HG02623 (cell line): Measurements from ENCODE around the gene L3MBTL4.
"Not testable (repeated sequence)": the region's sequence is repeated elsewhere in the genome, so short reads cannot be mapped to it uniquely, and the experiment has no call there.

Experiments
- ATAC-seq: cut with Tn5 transposase; IDR thresholded peaks from one replicate; pipeline ENCODE4 v1.9.1; 2021; ENCODE audit warnings: moderate library complexity; ENCODE audit not compliant: unreplicated experiment

Gene L3MBTL4

DNA sequence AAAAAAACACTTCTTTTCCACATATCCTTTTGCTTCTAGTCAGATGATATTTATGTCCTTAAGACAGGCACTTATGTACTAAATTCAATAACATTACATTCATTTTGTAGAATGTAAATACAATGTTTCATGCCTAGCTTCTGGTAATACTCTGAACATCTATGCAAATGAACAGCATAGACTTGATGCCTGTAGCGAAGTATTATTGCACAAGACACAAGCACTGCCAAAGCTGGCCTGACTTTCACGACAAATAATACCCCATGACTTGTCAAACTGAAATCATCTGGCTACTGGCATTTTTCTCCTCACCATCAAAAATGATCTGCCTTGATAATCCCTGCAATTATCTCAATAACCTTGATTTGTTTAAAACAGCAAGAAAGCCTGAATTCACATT is 101.3 kb downstream of the L3MBTL4 start:
- no peak for ATAC-seq

- no peak for ATAC-seq
Measured at GRCh38 chr18:6311456-6312215, 103.1 kb downstream of the L3MBTL4 start.

GRCh38 chr18:6310714-6311113 is 104.0 kb downstream of the L3MBTL4 start:
- ATAC-seq, result no peak

DNA sequence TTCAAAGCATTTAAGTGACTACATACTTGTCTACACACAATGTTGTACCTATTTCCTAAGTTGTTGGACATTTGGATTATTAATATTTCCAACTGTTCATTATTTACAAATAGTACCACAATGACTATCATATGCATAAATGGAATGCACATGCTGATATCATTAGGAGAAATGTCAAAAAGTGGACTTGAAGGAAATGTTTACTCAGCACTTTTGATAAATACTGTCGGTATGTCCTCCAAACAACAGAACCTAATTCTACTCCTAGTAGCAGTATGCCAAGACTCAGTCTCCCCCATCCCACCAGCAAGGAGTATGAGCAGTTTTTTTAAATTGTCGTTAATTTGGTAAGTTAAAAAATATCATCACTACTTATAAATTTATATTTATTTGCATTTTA is 116.8 kb downstream of the L3MBTL4 start:
- ATAC-seq, result no peak

DNA sequence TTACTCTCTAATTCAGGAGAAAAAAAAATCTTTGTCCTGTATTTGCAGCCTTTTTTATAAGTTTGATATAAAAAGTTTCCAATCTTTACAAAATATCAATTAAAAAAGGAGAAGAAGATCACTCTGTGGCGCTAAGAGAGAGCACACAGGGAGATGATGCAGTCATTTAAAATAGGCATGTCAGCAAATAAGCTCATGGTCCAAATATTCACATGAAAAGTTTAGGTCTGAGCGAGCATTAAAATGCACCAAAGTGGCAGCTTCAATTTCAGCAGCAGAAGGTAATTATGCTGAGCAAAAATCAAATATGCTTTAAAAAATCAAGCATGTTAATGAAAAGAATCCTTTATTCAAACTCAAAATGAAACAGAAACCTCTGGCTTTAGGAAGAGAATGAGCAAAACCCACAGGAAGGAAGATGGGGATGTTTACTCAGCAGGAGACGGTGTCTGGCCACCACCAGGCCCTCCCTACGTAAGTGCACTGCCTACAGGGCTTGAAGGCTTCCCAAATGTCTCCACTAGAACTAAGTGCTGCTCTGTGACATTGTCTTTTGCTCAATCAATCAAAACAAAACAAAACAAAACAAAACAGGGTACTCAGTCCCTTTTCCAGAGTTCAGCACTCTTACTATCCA is 120.4 kb downstream of the L3MBTL4 start:
- no peak for ATAC-seq

DNA sequence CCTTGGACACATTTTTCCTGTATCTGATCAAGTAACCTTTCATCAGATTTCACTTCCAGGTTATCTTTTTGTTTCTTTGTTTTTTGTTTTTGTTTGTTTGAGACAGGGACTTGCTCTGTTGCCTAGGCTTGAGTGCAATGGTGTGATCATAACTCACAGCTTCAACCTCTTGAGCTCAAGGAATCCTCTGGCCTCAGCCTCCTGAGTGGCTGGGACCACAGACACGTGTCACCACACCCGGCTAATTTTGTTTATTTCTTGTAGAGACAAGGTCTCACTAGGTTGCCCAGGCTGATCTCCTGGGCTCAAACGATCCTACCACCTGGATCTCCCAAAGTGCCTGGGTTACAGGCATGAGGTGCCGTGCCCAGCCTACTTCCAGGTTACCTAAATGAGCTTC is 124.9 kb downstream of the L3MBTL4 start:
- no peak for ATAC-seq

- ATAC-seq, result no peak
Measured at GRCh38 chr18:6286585-6286984, 128.1 kb downstream of the L3MBTL4 start.

GRCh38 chr18:6284761-6285160 is 129.9 kb downstream of the L3MBTL4 start:
- no peak for ATAC-seq

- no peak for ATAC-seq
Measured at GRCh38 chr18:6284300-6284699, 130.4 kb downstream of the L3MBTL4 start.

DNA sequence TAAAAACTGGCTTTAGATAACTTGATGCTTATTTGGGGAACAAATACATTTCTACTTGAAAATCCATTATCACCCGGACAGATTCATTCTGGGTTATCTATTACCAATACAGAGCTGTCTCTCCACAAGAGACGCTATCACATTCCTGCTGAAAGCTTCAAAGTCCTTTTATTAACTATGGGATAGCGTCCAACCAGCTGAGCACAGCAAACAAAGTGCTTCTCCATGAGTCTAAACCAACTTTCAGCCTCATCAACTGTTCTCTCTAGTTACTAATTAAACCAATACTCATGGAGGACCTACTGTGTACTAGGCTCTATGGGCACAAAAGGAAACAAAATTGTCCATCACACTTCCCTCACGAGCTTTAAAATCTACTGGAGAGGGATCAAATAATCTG is 132.8 kb downstream of the L3MBTL4 start:
- ATAC-seq, result no peak

DNA sequence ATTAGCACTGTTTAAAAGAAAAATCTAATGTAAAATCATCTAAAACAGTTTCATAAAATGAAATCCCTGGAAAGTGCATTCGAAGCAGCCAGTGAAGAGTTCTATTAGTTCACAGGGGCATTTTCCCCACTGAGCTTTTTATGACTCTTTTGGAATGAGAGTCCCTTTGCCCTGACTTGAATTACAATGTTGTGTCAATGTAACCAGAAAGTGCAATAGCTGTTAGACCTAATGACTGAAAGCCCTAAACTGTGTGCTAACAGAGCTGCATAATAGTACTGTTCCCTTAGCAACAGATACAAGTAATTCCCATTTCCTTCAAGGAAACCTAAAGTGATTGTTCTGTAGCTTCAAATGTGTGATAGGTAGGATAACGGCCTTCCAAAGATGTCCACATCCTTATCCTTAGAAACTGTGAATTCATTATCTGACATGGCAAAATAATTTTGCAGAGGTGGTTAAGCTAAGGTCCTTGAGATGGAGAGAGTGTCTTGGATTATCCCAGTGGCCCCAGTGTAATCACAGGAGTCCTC is 134.4 kb downstream of the L3MBTL4 start:
- no peak for ATAC-seq

GRCh38 chr18:6279308-6279707 is 135.4 kb downstream of the L3MBTL4 start:
- ATAC-seq, result no peak

- no peak for ATAC-seq
Measured at GRCh38 chr18:6273423-6273822, 141.3 kb downstream of the L3MBTL4 start.

GRCh38 chr18:6272144-6272543 is 142.6 kb downstream of the L3MBTL4 start:
- ATAC-seq, result not testable (repeated sequence)

GRCh38 chr18:6271585-6271984 is 143.1 kb downstream of the L3MBTL4 start:
- ATAC-seq, result no peak

- peak; percentile 89 for ATAC-seq
Measured at GRCh38 chr18:6270771-6271216, 143.9 kb downstream of the L3MBTL4 start.

DNA sequence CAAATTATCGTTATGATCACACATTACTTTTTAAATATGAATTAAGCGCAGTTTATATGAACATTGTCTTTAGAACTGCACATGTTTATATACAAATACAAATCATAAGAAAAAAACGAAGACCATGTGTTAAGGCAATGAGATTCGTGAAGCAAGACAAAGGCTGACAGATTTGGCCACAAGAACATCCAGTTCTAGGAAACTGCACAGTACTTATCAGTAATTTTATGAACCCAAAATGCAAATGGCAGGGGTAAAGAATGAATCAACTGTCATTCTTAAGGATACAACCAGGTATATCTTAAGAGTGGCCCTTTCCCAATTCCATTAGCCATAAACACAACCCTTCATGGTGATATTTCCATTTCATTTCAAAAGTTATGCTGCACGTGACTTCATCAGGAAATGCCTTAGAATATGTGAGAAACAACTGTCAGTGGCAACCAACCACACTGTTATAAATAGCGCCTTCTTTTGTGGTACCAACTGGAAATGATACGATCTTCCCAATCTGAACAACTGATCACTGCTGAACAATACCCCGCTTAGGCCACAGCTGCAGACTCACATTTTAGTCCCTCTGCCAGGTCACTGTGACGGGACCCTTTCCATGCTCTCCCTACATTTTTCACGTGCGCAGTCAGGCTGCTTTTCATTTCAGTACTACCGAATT is 144.9 kb downstream of the L3MBTL4 start:
- no peak for ATAC-seq

DNA sequence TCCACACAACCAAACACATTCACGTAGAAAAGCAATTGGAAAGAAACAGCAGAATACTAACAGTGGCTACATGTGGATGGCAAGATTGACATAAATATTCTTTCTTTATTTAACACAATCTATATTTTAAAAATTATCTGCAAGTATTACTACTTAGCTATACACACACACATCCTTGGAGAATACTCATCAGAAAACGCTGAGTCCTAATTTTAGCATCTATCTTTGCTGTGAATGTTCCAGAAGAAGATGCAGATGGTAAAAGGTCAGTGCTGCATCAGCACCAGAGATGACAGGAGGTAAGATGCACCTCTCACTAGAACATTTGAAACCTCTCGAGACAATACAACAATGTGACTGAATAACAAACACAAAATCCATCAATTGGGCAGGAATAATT is 148.5 kb downstream of the L3MBTL4 start:
- ATAC-seq, result no peak

- ATAC-seq, result no peak
Measured at GRCh38 chr18:6261938-6262337, 152.8 kb downstream of the L3MBTL4 start.

DNA sequence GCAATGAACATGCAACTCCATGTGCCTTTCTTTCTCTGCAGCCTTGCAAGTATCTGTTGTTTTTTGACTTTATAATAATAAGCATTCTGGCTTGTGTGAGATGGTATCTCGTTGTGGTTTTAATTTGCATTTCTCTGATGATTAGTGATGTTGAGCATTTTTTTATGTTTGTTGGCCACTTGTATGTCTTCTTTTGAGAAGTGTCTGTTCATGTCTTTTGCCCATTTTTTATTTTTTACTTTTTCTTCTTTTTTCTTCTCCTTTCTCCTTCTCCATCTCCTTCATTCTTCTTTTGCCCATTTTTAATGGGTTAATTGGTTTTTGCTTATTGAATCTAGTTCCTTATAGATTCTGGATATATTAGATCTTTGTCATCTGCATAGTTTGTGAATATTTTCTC is 155.4 kb downstream of the L3MBTL4 start:
- not testable (repeated sequence) for ATAC-seq

DNA sequence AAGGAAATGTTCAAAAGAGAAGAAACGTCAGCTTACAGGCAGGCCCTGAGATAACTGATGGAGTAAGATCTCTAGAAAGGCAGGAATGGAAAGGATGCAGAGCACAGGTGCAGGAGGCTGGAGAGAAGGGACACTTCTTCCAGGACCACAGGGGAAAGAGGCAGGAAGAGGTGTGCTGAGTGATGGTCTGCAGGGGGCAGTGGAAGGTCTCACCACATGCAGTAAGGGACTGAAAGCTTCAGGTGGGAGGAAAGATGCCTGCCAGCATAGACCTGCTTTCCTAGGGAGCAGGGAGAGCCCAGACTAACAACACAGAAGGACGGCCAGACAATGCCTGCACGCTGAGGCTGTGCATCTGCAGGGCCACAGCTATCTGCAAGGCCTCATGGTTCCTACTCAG is 156.8 kb downstream of the L3MBTL4 start:
- no peak for ATAC-seq

DNA sequence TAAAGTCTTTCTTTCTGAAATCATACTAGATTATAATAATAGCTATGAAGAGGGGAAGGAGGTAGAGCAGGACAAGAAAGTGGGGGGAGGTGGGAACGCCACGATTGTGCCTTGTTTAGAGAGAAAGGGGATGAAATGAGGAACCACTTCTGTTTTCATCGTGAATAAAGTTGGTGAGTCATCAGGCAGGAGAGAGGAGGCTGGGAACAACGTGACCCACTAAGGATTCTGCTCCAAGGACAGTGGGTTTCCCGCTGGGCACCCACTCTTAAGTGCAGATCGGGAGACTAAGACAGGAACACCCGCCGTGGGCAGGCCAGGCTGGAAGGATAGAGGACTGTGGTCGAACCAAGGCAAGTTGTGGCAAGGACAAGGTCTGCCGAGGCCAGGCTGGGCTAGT is 158.2 kb downstream of the L3MBTL4 start:
- no peak for ATAC-seq
